A673 (cell line): ENCODE data around the gene IPO8.

Source experiments
- EZH2 ChIP-seq: fragments of 200-600 bp; sonication (generic); IDR thresholded peaks from 2 replicates; pipeline ENCODE4 v1.6.1; 2017; ENCODE audit warnings: borderline replicate concordance, low read depth, mild to moderate bottlenecking, mixed read lengths, antibody characterized with exemption, low read length; ENCODE audit not compliant: poor library complexity, severe bottlenecking
- TF ChIP-seq, protein P1 (sequence below): fragments of 300-800, 200-600 bp; sonication (generic); conservative IDR thresholded peaks from 2 replicates; pipeline ENCODE4 v1.5.1; 2017; ENCODE audit warnings: low read depth, mild to moderate bottlenecking, antibody characterized with exemption, low read length, moderate library complexity, mixed read lengths

DNA sequence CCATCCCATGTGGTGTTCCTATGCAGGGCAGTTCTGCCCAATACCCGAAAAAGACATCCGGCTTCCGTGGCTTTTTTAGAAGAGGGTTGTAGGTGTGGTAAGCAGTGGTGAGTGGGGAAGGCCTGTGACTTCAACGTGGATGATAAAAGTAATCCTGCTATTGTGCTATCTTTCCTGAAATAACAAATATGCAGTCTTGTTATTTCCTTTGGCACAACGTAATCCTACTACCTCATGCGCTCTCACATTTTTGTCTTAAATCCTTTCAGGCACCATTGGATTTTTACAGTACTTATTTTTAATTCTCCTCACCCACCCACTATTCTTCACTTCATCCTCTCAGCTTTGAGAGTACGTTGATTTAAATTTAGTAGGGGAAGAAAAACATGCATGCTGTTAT, 96.8 kb downstream of the IPO8 start:
- TF ChIP-seq, protein P1, sequence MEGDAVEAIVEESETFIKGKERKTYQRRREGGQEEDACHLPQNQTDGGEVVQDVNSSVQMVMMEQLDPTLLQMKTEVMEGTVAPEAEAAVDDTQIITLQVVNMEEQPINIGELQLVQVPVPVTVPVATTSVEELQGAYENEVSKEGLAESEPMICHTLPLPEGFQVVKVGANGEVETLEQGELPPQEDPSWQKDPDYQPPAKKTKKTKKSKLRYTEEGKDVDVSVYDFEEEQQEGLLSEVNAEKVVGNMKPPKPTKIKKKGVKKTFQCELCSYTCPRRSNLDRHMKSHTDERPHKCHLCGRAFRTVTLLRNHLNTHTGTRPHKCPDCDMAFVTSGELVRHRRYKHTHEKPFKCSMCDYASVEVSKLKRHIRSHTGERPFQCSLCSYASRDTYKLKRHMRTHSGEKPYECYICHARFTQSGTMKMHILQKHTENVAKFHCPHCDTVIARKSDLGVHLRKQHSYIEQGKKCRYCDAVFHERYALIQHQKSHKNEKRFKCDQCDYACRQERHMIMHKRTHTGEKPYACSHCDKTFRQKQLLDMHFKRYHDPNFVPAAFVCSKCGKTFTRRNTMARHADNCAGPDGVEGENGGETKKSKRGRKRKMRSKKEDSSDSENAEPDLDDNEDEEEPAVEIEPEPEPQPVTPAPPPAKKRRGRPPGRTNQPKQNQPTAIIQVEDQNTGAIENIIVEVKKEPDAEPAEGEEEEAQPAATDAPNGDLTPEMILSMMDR: no peak
- no peak for TF ChIP-seq EZH2
